HUES64 (cell line): Measurements from ENCODE around the gene TATDN2. TPM values are rescaled to one million over a fixed set of nuclear protein-coding genes. Genes with fewer than 3 reads are reported as not detected.

Source experiments
- H3K27ac ChIP-seq: 2 replicates; pipeline ENCODE4 v1.7.0; 2013; ENCODE audit warnings: low read depth, low read length, inconsistent platforms
- H3K27me3 ChIP-seq: 2 replicates; pipeline ENCODE4 v1.6.1; 2013; ENCODE audit warnings: mild to moderate bottlenecking, low read length; ENCODE audit not compliant: insufficient read depth
- H3K36me3 ChIP-seq: 2 replicates; pipeline ENCODE4 v1.6.1; 2013; ENCODE audit warnings: mild to moderate bottlenecking, low read length; ENCODE audit not compliant: insufficient read depth
- H3K4me1 ChIP-seq: 2 replicates; pipeline ENCODE4 v1.6.1; 2013; ENCODE audit warnings: mild to moderate bottlenecking, low read length, moderate library complexity; ENCODE audit not compliant: insufficient read depth
- H3K4me3 ChIP-seq: 2 replicates; pipeline ENCODE4 v1.5.1; 2013; ENCODE audit warnings: mild to moderate bottlenecking, low read length, moderate library complexity
- H3K9ac ChIP-seq: 2 replicates; pipeline ENCODE4 v1.6.1; 2013; ENCODE audit warnings: mild to moderate bottlenecking, low read depth, low read length
- H3K9me3 ChIP-seq: 2 replicates; pipeline ENCODE4 v1.6.1; 2013; ENCODE audit warnings: low read depth, low read length; ENCODE audit not compliant: insufficient read depth
- WGBS: fragments of 150-250, 120-280 bp; methylation state at CpG from one replicate; pipeline ENCODE4 v1.1.7; 2013; ENCODE audit warnings: missing lambda C conversion rate; 5-methylcytosine and 5-hydroxymethylcytosine counted together
- polyA plus RNA-seq, 2 experiments: library from polyadenylated mRNA; stranded (reverse); fragments of 50-300 nt; gene quantifications; one replicate each; pipeline ENCODE4 v1.2.3, GENCODE V29; 2013

TATDN2 gene
- 21.1 TPM for polyA plus RNA-seq (2013, experiment 1 of 2)
- polyA plus RNA-seq (2013, experiment 2 of 2) = 19.8 TPM

GRCh38 chr3:10248184-10248983 is at the start of gene TATDN2:
TSS of gene TATDN2 (plus strand) at chr3:10248459. CDS start at chr3:10249201, 742 bp downstream.
- Histone ChIP-seq H3K4me3 (peak within 1 kb of the TSS; percentile 84), H3K4me1 (peaks cover 13% of the 10 kb centered on the region), H3K9me3 (peaks cover 23% of the 10 kb centered on the region), H3K9ac (peak within 1 kb of the TSS; percentile 80), H3K27me3 (no peaks in the 10 kb centered on the region), H3K27ac (peak within 1 kb of the TSS; percentile 70; the same call in 1 of the 2 replicates), H3K36me3 (peaks cover 10% of the 10 kb centered on the region)
- under 1% methylated on average over 80 of the region's 80 CpGs for WGBS

GRCh38 chr3:10198761-10199649 is 49.3 kb upstream of the TATDN2 start:
- no peaks in the 10 kb centered on the region for H3K9me3 ChIP-seq
- H3K4me3 ChIP-seq = no peak overlapping the region
- no peak overlapping the region for H3K9ac ChIP-seq
- H3K36me3 ChIP-seq = no peaks in the 10 kb centered on the region
- H3K27me3 ChIP-seq = no peaks in the 10 kb centered on the region
- H3K4me1 ChIP-seq = no peaks in the 10 kb centered on the region
- 90% methylated on average over 11 of the region's 12 CpGs for WGBS
- no peak overlapping the region for H3K27ac ChIP-seq

GRCh38 chr3:10204921-10205320 is 43.3 kb upstream of the TATDN2 start:
- no peak overlapping the region for H3K9ac ChIP-seq
- H3K27me3 ChIP-seq = no peaks in the 10 kb centered on the region
- no peaks in the 10 kb centered on the region for H3K4me1 ChIP-seq
- H3K4me3 ChIP-seq = no peak overlapping the region
- no CpG with 5 or more reads among the region's 2 CpGs for WGBS
- no peaks in the 10 kb centered on the region for H3K36me3 ChIP-seq
- H3K9me3 ChIP-seq = no peaks in the 10 kb centered on the region
- no peak overlapping the region for H3K27ac ChIP-seq

GRCh38 chr3:10205451-10206165 is 42.7 kb upstream of the TATDN2 start:
- Histone ChIP-seq H3K36me3 (no peaks in the 10 kb centered on the region), H3K9ac (no peak overlapping the region), H3K27ac (no peak overlapping the region), H3K4me3 (no peak overlapping the region), H3K27me3 (no peaks in the 10 kb centered on the region), H3K4me1 (no peaks in the 10 kb centered on the region), H3K9me3 (no peaks in the 10 kb centered on the region)
- 93% methylated on average over 7 of the region's 7 CpGs for WGBS

- Histone ChIP-seq H3K36me3 (no peaks in the 10 kb centered on the region), H3K4me1 (no peaks in the 10 kb centered on the region), H3K27ac (no peak overlapping the region), H3K9ac (no peak overlapping the region), H3K27me3 (no peaks in the 10 kb centered on the region), H3K9me3 (no peaks in the 10 kb centered on the region), H3K4me3 (no peak overlapping the region)
- WGBS = 90% methylated on average over 5 of the region's 5 CpGs
These were observed 42.1 kb upstream of the TATDN2 start for GRCh38 chr3:10206166-10206511.

GRCh38 chr3:10213156-10213792 is 35.0 kb upstream of the TATDN2 start:
- H3K27ac ChIP-seq = no peak overlapping the region
- H3K4me3 ChIP-seq = no peak overlapping the region
- no peak overlapping the region for H3K9ac ChIP-seq
- H3K27me3 ChIP-seq = no peaks in the 10 kb centered on the region
- no peaks in the 10 kb centered on the region for H3K4me1 ChIP-seq
- peaks cover 6% of the 10 kb centered on the region; the same call in 1 of the 2 replicates for H3K9me3 ChIP-seq
- no peaks in the 10 kb centered on the region for H3K36me3 ChIP-seq
- WGBS = 89% methylated on average over 8 of the region's 9 CpGs

- H3K4me3 ChIP-seq = no peak overlapping the region
- WGBS = 87% methylated on average over 6 of the region's 6 CpGs
- no peaks in the 10 kb centered on the region for H3K27me3 ChIP-seq
- H3K4me1 ChIP-seq = no peaks in the 10 kb centered on the region
- H3K9me3 ChIP-seq = peaks cover 6% of the 10 kb centered on the region; the same call in 1 of the 2 replicates
- H3K27ac ChIP-seq = no peak overlapping the region
- H3K9ac ChIP-seq = no peak overlapping the region
- H3K36me3 ChIP-seq = no peaks in the 10 kb centered on the region
These were observed 32.5 kb upstream of the TATDN2 start for GRCh38 chr3:10215578-10216368.

- Histone ChIP-seq H3K4me3 (no peak overlapping the region), H3K9ac (no peak overlapping the region), H3K9me3 (peaks cover 6% of the 10 kb centered on the region; the same call in 1 of the 2 replicates), H3K27me3 (no peaks in the 10 kb centered on the region), H3K36me3 (no peaks in the 10 kb centered on the region), H3K27ac (no peak overlapping the region), H3K4me1 (no peaks in the 10 kb centered on the region)
- WGBS = 82% methylated on average over 3 of the region's 3 CpGs
These were observed 30.9 kb upstream of the TATDN2 start for GRCh38 chr3:10217359-10217758.

GRCh38 chr3:10219737-10220136 is 28.5 kb upstream of the TATDN2 start:
- WGBS = 92% methylated on average over 9 of the region's 9 CpGs
- H3K4me3 ChIP-seq = no peak overlapping the region
- H3K4me1 ChIP-seq = no peaks in the 10 kb centered on the region
- H3K36me3 ChIP-seq = no peaks in the 10 kb centered on the region
- H3K9me3 ChIP-seq = peaks cover 6% of the 10 kb centered on the region; the same call in 1 of the 2 replicates
- H3K27ac ChIP-seq = no peak overlapping the region
- no peak overlapping the region for H3K9ac ChIP-seq
- H3K27me3 ChIP-seq = no peaks in the 10 kb centered on the region
